ENCODE measurements around the gene HSFX1. TPM values are rescaled to one million over a fixed set of nuclear protein-coding genes. Genes with fewer than 3 reads are reported as not detected.
"Not testable (repeated sequence)": the region's sequence is repeated elsewhere in the genome, so short reads cannot be mapped to it uniquely, and the experiment has no call there.

HSFX1 gene, protein sequence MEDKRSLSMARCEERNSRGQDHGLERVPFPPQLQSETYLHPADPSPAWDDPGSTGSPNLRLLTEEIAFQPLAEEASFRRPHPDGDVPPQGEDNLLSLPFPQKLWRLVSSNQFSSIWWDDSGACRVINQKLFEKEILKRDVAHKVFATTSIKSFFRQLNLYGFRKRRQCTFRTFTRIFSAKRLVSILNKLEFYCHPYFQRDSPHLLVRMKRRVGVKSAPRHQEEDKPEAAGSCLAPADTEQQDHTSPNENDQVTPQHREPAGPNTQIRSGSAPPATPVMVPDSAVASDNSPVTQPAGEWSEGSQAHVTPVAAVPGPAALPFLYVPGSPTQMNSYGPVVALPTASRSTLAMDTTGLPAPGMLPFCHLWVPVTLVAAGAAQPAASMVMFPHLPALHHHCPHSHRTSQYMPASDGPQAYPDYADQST
- polyA plus RNA-seq = 1 to 10 TPM in 1 of 2 donors, under 1 TPM in 1; 0.51 to 1.4 TPM

DNA sequence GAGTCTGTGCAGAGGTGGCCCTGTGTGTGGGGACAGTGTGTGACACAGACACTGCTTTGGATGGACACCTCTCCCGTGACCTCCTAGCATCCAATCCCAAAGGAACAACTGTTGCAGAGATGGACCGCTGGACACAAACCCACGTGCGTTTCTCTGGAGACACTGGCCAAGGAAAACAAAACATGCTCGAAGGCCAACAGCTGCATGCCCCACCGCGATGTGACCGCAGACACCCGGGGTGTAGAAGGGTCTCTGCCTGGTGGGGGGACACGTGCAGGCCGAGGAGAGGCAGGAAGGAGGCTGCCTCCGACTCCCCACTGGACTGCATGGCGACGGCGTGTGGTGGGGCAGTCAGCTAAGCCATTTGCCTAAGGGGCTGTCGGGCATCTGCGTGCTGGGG is at the start of gene HSFX1:
Gene HSFX1 (plus strand): TSS at position 301 of the 400 bp plus-strand sequence. CDS start 614 bp downstream, outside the sequence.
- not testable (repeated sequence) for H3K27me3 ChIP-seq (ENCODE audit: control insufficient read depth in 1 of 2, insufficient read depth in 2 of 2, low read length in 2 of 2); H3K27ac ChIP-seq (ENCODE audit: low read depth in 2 of 2, low read length in 1 of 2); H3K36me3 ChIP-seq (ENCODE audit: control insufficient read depth in 2 of 2, insufficient read depth in 2 of 2, low read length in 1 of 2); H3K4me3 ChIP-seq (ENCODE audit: low read depth in 1 of 2, low read length in 2 of 2); H3K4me1 ChIP-seq (ENCODE audit: control insufficient read depth in 2 of 2, insufficient read depth in 2 of 2, low read length in 1 of 2); H3K9me3 ChIP-seq (ENCODE audit: control insufficient read depth in 2 of 2, insufficient read depth in 1 of 2, low read depth in 1 of 2, low read length in 1 of 2)
- WGBS, 2 donors = no CpG with 5 or more reads among the region's 17 CpGs

DNA sequence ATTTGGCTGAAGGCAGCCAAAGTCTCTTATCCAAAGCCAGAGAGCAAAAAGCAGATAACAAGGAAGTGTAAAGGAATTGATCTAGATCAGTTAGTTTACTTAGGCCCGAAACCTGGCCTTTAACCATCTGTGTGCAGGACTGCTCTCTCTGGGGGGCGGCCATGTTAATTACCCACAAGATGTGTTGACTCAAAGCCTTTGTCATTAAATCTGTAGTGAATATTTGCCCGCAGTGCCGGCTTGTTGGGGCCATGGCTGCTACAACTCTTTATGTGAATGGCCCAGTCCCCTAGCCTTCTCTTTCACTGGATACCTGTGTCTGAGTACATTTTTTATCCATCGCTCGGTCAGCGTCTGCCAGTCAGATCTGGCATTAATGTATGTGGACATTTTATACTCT is 46.6 kb upstream of the HSFX1 start:
- not testable (repeated sequence) for H3K27me3 ChIP-seq (ENCODE audit: control insufficient read depth in 1 of 2, insufficient read depth in 2 of 2, low read length in 2 of 2); H3K9me3 ChIP-seq (ENCODE audit: control insufficient read depth in 2 of 2, insufficient read depth in 1 of 2, low read depth in 1 of 2, low read length in 1 of 2); H3K4me3 ChIP-seq (ENCODE audit: low read depth in 1 of 2, low read length in 2 of 2); H3K36me3 ChIP-seq (ENCODE audit: control insufficient read depth in 2 of 2, insufficient read depth in 2 of 2, low read length in 1 of 2); H3K27ac ChIP-seq (ENCODE audit: low read depth in 2 of 2, low read length in 1 of 2); H3K4me1 ChIP-seq (ENCODE audit: control insufficient read depth in 2 of 2, insufficient read depth in 2 of 2, low read length in 1 of 2)
- WGBS, 2 donors = 79 to 86% methylated on average over 3 of the region's 7 CpGs

DNA sequence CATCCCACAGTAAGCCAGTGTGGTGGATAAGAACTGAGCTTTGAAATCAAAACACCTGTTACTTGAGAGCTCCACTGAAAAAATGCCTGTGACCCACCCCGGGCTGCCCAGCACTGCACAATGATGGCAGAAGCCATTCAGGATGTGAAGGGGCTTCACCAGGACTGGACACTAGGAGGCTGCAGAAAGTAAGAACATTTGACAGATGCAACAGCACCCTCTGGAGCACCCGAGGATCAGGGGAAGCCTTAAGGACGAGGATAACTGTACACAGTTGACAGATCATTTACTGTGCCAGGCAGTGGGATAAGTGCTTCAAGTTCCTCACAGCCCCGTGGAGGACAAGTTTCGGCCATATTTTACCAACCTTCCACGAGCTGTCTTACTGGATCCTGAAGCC is 31.6 kb upstream of the HSFX1 start:
- H3K4me3 ChIP-seq (ENCODE audit: low read depth in 1 of 2, low read length in 2 of 2); H3K27me3 ChIP-seq (ENCODE audit: control insufficient read depth in 1 of 2, insufficient read depth in 2 of 2, low read length in 2 of 2); H3K36me3 ChIP-seq (ENCODE audit: control insufficient read depth in 2 of 2, insufficient read depth in 2 of 2, low read length in 1 of 2); H3K4me1 ChIP-seq (ENCODE audit: control insufficient read depth in 2 of 2, insufficient read depth in 2 of 2, low read length in 1 of 2); H3K27ac ChIP-seq (ENCODE audit: low read depth in 2 of 2, low read length in 1 of 2); H3K9me3 ChIP-seq (ENCODE audit: control insufficient read depth in 2 of 2, insufficient read depth in 1 of 2, low read depth in 1 of 2, low read length in 1 of 2): not testable (repeated sequence)
- WGBS, 2 donors = no CpG with 5 or more reads among the region's 6 CpGs

DNA sequence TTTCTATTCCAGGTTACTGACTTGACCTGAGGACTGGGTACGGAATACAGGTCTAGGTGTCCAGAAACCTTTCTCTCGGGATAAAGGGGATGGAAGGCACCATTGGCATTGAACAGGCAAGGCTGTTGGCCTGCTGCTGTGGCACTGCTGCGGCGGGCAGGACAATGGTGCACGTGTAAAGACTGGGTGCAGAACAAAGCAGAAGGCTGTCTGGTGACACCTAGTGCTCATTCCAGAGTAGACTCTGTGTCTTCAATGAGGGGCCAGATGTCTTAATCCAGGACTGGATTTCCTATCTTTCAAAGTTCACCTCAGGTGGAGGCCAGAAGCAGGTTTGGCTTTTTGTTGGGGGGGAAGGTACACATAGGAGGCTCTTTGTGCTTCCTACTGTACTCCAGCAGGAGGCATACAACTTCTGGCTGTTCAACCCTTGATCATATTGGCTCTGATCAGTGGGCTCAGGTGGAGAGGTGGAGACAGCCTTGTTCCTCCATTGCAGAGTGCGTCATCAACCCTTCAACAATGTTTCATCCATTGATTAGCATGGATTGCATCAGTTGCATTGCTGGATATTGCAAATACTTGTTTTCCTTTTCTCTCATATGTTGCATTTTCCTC is 27.4 kb upstream of the HSFX1 start:
- not testable (repeated sequence) for H3K4me1 ChIP-seq (ENCODE audit: control insufficient read depth in 2 of 2, insufficient read depth in 2 of 2, low read length in 1 of 2); H3K9me3 ChIP-seq (ENCODE audit: control insufficient read depth in 2 of 2, insufficient read depth in 1 of 2, low read depth in 1 of 2, low read length in 1 of 2); H3K27ac ChIP-seq (ENCODE audit: low read depth in 2 of 2, low read length in 1 of 2); H3K4me3 ChIP-seq (ENCODE audit: low read depth in 1 of 2, low read length in 2 of 2); H3K36me3 ChIP-seq (ENCODE audit: control insufficient read depth in 2 of 2, insufficient read depth in 2 of 2, low read length in 1 of 2); H3K27me3 ChIP-seq (ENCODE audit: control insufficient read depth in 1 of 2, insufficient read depth in 2 of 2, low read length in 2 of 2)
- WGBS, 2 donors = 54 to 58% methylated on average over 2 of the region's 6 CpGs

DNA sequence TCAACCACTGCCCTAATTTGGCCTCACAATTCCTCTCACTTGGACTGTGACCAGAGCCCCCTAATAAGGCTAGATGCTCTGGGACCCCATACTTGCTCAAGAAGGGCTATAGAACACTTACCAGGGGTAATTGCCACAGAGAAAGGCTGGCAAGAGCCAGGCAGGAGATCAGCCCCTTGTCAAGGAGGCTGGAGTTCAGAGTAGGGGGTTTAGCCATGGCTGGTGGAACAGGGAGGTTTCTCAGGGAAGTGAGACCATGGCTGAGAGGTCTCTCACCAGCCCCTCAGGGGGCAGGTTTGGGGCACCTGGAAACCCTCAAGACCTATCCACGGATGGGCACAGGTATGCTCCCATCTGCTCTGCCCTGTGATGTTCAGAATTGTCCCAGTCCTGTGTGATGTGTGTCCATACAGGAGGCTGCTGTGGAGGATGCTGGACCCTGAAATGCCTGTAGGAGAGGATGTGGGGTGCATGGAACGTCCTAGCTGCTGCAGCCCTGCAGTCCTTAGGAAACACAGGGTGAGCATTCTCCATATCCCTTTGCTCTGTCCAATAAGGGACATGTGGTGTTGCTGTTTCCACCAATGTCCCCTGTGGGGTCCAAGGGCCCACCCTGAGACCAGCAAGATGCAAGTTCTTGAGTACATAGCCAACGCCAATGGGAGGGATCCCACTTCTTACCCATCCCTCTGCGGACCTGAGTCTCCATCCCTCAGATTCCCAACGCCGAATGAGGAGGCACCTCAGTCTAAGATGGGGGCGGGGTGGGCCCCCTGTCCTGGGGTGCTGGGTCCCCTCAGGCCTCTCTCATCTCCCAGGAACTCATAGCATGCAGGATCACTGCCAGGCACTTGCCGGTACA is 16.4 kb upstream of the HSFX1 start:
- H3K4me1 ChIP-seq (ENCODE audit: control insufficient read depth in 2 of 2, insufficient read depth in 2 of 2, low read length in 1 of 2) = no peaks in the 10 kb centered on the region
- no peaks in the 10 kb centered on the region for H3K27me3 ChIP-seq (ENCODE audit: control insufficient read depth in 1 of 2, insufficient read depth in 2 of 2, low read length in 2 of 2)
- no peaks in the 10 kb centered on the region for H3K36me3 ChIP-seq (ENCODE audit: control insufficient read depth in 2 of 2, insufficient read depth in 2 of 2, low read length in 1 of 2)
- WGBS, 2 donors = 77 to 86% methylated on average over 8 of the region's 8 CpGs
- H3K27ac ChIP-seq (ENCODE audit: low read depth in 2 of 2, low read length in 1 of 2) = no peak overlapping the region
- H3K4me3 ChIP-seq (ENCODE audit: low read depth in 1 of 2, low read length in 2 of 2) = no peak overlapping the region
- H3K9me3 ChIP-seq (ENCODE audit: control insufficient read depth in 2 of 2, insufficient read depth in 1 of 2, low read depth in 1 of 2, low read length in 1 of 2) = no peaks in the 10 kb centered on the region

DNA sequence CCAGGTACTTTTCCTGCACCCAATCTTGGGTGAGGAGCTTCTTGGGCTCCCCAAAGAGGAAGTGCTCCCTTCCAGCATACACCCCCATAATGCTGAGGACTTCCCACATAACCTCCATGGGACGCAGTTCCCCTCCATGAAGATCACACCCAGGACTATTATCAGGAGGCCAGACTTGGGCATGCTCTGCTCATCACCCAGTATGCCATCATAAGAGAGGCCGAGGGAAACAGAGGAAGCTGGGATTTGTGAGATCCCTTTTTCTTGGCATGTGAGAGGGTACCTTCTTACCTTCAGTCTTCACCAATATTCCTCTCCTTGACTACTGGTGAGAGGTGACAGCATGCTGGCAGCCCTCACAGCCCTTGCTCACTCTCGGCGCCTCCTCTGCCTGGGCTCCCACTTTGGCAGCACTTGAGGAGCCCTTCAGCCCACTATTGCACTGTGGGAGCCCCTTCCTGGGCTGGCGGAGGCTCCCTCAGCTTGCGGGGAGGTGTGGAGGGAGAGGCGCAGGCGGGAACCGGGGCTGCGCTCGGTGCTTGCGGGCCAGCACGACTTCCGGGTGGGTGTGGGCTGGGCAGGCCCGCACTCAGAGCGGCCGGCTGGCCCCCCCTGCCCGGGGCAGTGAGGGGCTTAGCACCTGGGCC is 15.7 kb upstream of the HSFX1 start:
- H3K36me3 ChIP-seq (ENCODE audit: control insufficient read depth in 2 of 2, insufficient read depth in 2 of 2, low read length in 1 of 2) = no peaks in the 10 kb centered on the region
- no peak overlapping the region for H3K27ac ChIP-seq (ENCODE audit: low read depth in 2 of 2, low read length in 1 of 2)
- no peaks in the 10 kb centered on the region for H3K4me1 ChIP-seq (ENCODE audit: control insufficient read depth in 2 of 2, insufficient read depth in 2 of 2, low read length in 1 of 2)
- 88 to 95% methylated on average over 4 to 18 of the region's 18 CpGs for WGBS, 2 donors
- H3K27me3 ChIP-seq (ENCODE audit: control insufficient read depth in 1 of 2, insufficient read depth in 2 of 2, low read length in 2 of 2) = no peaks in the 10 kb centered on the region
- H3K4me3 ChIP-seq (ENCODE audit: low read depth in 1 of 2, low read length in 2 of 2) = no peak overlapping the region
- H3K9me3 ChIP-seq (ENCODE audit: control insufficient read depth in 2 of 2, insufficient read depth in 1 of 2, low read depth in 1 of 2, low read length in 1 of 2) = no peaks in the 10 kb centered on the region

DNA sequence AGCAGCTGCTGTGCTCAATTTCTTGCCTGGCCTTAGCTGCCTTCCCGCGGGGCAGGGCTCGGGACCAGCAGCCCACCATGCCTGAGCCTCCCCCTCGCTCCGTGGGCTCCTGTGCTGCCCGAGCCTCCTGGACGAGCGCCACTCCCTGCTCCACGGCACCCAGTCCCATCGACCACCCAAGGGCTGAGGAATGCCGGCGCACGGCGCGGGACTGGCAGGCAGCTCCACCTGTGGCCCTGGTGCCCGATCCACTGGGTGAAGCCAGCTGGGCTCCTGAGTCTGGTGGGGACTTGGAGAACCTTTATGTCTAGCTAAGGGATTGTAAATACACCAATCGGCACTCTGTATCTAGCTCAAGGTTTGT is 15.2 kb upstream of the HSFX1 start:
- 90 to 91% methylated on average over 16 of the region's 17 CpGs for WGBS, 2 donors
- H3K4me1 ChIP-seq (ENCODE audit: control insufficient read depth in 2 of 2, insufficient read depth in 2 of 2, low read length in 1 of 2); H3K4me3 ChIP-seq (ENCODE audit: low read depth in 1 of 2, low read length in 2 of 2); H3K9me3 ChIP-seq (ENCODE audit: control insufficient read depth in 2 of 2, insufficient read depth in 1 of 2, low read depth in 1 of 2, low read length in 1 of 2); H3K27ac ChIP-seq (ENCODE audit: low read depth in 2 of 2, low read length in 1 of 2); H3K27me3 ChIP-seq (ENCODE audit: control insufficient read depth in 1 of 2, insufficient read depth in 2 of 2, low read length in 2 of 2); H3K36me3 ChIP-seq (ENCODE audit: control insufficient read depth in 2 of 2, insufficient read depth in 2 of 2, low read length in 1 of 2): not testable (repeated sequence)

DNA sequence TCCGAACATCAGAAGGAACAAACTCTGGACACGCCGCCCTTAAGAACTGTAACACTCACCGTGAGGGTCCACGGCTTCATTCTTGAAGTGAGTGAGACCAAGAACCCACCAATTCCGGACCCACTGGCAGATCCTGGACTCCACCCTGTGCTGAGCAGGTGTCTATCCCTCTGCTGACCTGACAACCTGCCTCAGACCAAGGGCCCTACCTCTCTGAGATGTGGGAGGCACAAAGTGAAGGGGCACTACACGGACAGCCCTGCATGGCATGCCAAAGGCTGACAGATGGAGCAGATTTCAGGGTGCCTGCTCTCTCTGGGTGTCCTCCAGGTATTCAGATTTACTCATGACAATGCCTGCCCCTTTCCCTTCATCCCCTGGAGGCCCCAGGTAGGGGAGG is 14.0 kb upstream of the HSFX1 start:
- Histone ChIP-seq H3K9me3 (ENCODE audit: control insufficient read depth in 2 of 2, insufficient read depth in 1 of 2, low read depth in 1 of 2, low read length in 1 of 2) (no peaks in the 10 kb centered on the region), H3K36me3 (ENCODE audit: control insufficient read depth in 2 of 2, insufficient read depth in 2 of 2, low read length in 1 of 2) (no peaks in the 10 kb centered on the region), H3K27me3 (ENCODE audit: control insufficient read depth in 1 of 2, insufficient read depth in 2 of 2, low read length in 2 of 2) (no peaks in the 10 kb centered on the region), H3K27ac (ENCODE audit: low read depth in 2 of 2, low read length in 1 of 2) (no peak overlapping the region), H3K4me3 (ENCODE audit: low read depth in 1 of 2, low read length in 2 of 2) (no peak overlapping the region), H3K4me1 (ENCODE audit: control insufficient read depth in 2 of 2, insufficient read depth in 2 of 2, low read length in 1 of 2) (no peaks in the 10 kb centered on the region)
- WGBS, 2 donors = 84 to 87% methylated on average over 7 of the region's 7 CpGs

DNA sequence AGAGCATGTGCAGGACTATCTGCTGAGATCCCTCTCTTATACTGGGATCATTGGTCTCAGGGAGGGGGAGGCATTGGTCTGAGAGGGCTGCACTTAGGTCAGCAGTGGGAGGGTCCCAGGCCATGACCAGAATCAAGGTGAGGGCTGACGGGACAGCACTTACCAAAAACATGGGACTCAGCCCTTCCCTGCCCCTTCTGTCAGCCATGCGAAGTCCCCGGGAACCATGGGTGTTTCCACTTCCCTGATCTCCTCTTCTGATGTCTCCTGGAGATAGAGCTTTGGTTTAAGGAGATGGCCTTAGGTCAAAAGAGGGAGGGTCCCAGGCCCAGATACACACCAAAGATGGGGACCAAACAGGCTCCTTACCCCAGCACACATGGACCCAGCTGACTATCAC is 12.9 kb upstream of the HSFX1 start:
- Histone ChIP-seq H3K4me1 (ENCODE audit: control insufficient read depth in 2 of 2, insufficient read depth in 2 of 2, low read length in 1 of 2) (no peaks in the 10 kb centered on the region), H3K27ac (ENCODE audit: low read depth in 2 of 2, low read length in 1 of 2) (no peak overlapping the region), H3K4me3 (ENCODE audit: low read depth in 1 of 2, low read length in 2 of 2) (no peak overlapping the region), H3K9me3 (ENCODE audit: control insufficient read depth in 2 of 2, insufficient read depth in 1 of 2, low read depth in 1 of 2, low read length in 1 of 2) (no peaks in the 10 kb centered on the region), H3K36me3 (ENCODE audit: control insufficient read depth in 2 of 2, insufficient read depth in 2 of 2, low read length in 1 of 2) (no peaks in the 10 kb centered on the region), H3K27me3 (ENCODE audit: control insufficient read depth in 1 of 2, insufficient read depth in 2 of 2, low read length in 2 of 2) (no peaks in the 10 kb centered on the region)
- 88 to 98% methylated on average over 3 of the region's 3 CpGs for WGBS, 2 donors
